NK-92 (cell line): ENCODE results near the gene SPATA46.

ENCODE experiments used
- DNase-seq: peaks from one replicate; lab custom pipeline; 2025; ENCODE audit not compliant: unreplicated experiment; lab: John Stamatoyannopoulos, UW

The SPATA46 gene

DNA sequence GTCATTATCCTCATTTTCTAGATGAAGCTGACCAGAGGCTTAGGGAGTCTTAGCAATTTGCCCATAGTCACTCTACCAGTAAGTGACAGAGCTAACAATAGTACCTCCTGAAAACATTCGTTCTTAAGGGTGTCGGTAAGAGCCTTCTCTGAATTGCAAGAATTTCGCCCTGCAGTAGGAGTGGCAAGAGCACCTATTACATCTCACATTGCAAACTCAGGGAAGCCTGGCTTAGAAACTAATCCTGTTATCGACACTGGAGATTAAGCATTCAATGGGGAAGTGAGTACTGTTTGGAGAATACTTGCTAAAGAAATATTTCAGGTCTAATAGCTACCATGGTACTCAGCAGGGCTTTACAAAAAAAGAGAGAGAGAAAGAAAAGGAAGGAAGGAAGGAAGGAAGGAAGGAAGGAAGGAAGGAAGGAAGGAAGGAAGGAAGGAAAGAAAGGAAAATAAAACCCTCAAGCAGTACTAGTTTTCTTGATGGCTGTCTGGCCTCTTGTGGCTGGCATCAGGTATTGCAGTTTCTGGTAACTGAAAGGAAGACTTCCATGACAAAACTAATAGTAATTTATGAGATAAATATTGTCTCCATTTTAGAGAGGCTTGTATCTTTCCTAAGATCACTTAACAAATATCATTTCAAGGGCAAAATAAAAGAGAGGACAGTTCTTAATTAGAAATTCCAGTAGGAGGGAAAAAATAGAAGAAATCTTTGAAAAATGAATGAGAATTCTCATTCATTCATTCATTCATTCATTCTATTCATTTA is 15.3 kb upstream of the SPATA46 start:
- no peak for DNase-seq

- no peak for DNase-seq
Measured at GRCh38 chr1:162390396-162391185, 13.9 kb upstream of the SPATA46 start.

DNA sequence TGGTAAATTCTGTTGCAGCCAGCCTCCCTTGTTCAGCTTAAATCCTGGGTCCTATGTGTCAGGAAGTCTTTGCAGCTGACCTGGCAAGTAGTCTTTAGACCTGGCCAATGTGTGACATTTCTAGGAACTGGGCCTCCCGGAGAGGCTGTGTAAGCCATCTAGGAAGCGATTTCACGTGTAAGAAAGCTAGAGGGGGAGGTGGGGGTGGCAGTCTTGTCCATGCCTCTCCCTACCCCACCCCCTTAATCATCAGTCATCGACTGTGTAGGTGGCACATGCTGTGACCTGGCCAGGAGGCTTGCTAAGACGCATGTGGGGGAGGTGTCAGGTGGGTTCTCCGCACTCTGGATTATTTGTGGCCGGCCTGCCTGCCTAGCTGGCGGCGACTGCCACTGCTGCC is 13.3 kb upstream of the SPATA46 start:
- no peak for DNase-seq

DNA sequence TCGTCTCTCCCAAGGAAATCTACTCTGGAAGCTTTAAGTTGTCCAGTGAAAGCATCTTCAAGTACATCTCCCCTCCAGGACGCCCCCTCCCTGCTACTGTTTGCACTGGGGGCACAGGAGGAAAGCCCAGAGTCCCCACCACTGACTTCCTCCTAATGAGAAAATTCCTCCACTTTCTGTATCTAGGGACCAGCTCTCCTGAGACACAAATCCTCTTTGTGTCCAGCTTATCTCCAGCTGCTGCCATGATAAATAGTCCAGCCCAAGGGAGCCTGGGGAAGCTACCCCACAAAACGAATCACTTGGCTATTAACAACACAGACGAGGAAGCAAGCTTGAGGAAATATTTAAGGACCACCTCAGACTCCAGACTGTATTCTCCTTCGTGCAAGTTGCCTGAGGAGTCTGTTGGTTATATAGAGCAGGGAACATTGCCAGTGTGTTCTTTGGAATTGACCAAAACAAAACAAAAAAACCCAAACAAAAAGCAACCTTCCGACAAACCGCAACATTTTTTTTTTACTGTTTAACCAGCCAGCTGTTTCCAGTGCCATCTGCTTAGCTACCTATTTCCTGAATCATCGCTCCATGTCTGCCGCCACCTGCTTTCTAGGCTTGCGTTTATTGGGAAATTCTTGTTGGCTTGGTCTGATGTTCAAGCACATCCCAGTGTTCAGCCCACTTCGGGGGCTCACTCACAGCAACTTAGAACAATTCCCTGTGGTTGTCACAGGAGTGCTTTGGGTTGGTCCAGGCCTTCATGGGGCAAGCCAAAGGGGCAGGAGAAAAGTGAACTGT is 12.6 kb upstream of the SPATA46 start:
- no peak for DNase-seq

- DNase-seq = no peak
Measured at GRCh38 chr1:162388615-162389014, 12.0 kb upstream of the SPATA46 start.

DNA sequence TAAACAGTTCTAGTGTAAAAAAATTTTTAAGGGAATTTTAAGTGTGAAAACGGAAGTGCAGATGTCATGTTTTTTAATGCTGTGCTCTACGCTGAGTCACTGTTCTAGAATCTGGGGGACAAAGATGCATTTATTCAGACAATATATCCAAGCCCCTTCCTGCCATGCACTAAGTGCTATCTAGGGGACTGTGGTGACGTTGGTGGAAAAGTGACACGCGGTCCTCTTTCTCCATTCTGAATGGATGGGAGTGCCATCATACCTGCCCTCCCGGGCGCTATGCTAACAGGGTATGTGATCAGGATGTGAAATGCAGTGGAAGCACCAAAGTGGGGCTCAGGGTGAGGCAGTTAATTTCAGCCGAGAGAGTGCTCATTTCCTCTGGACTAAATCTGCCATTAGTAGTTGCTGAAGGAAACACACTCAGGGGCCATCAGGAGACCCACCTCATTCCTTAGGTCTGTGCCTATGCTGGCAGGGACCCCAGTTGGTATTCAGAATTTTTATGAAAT is 11.5 kb upstream of the SPATA46 start:
- no peak for DNase-seq

DNA sequence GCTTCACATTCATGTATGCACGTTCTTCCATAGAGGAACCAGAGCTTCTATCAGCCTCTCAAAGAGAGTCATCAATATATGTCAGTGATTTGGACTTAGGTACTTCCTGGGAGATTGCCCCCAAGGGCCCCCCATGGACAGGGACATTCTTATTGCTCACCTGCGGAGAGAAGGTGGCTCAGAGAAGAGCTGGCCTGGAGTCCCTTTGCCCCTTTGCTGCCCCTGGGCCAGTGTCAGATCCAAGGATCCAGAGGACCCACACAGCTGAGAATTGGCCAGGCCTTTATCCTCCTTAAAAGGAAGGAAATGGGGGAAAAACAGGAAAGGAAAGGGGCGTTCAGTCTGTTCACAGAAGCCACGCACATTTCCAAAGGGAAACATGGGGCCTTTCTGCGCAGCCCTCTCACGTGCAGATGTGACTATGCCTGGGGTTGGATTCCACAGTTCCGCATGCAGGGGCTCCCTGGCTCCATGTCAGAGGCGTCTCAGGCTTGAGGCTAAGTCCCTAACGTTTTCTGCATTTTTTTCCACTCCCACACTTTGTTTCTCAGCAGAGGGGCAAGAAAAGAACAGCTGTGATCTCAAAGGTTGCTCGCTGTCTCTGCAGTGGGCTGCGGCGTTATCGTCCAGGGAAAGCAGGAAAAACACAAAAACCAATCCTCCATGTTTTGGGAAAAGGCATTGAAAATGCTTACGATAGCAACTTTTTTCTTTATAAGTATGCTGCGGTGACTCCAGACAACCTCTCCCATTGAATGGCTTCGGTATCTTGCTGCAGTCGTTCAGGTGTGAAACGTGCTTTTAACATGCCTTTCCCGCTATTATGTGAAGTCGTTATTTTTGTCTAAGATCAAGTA is 10.8 kb upstream of the SPATA46 start:
- no peak for DNase-seq

- DNase-seq = no peak
Measured at GRCh38 chr1:162386292-162387225, 9.9 kb upstream of the SPATA46 start.

DNA sequence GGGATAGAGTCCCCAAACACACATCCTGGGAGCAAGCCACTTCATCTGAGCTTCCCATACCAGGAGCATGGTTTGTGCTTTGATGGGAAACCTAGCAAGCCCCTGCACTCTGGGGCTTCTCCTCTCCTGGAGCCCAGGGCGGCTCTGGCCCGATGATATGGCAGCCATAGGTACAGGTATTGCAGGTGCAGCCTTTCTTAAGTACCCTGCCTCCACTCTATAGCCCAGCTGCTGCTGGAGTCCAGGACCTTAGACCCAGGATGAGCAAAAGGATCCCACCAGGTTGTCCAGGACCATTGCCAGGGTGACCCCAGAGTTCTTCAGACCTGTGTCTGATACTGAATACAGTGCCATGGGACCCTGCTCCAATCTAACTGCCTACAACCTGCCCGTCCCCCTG is 9.0 kb upstream of the SPATA46 start:
- no peak for DNase-seq

DNA sequence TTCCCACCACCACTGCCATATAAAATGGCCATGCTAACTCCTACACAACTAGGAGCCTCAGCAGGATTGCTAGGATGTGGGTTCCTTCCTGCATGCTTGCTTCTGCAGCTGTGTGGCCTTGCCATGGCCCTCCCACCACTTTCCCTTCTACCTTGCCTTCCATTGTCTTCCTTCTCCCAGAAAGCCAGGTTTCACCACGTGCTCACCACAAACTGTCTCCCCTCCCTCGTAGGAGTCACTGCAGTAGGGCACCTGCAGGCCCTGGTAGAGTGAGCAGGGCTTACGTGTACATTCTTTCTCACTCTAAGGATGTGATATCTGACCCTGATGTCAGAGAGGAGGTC is 8.6 kb upstream of the SPATA46 start:
- no peak for DNase-seq

DNA sequence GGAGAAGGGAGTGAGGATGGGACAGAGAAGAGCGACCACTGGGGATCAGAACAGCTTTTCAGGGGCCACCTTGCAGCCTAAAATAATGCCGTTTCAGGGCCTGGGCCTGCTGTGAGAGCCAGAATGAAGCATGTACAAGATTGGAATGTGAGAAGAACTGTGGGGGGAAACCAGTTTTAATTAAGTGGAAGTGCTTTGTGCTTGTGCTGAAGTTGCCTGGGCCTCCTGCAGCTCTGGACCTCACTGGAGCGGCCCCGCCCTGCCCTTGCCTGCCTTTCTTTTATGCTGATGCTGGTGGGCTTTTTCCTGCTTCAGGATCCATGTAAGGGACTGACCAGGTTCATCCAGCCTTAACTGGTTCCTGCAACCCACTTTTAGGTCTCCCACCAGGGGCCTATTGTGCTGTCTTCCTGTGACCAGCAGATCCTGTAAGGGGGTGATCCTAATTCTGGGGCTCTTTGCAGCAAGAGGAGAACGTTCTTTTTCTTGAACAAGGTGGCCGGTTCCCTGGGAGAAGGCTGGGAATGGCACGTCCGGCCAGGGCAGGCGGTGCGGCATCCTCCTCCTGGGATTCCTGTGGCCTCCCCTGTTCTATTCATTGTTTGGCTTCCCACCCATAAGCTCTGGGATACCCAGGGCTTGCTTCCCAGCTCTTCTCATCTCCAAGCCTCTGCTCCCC is 8.1 kb upstream of the SPATA46 start:
- DNase-seq = no peak

DNA sequence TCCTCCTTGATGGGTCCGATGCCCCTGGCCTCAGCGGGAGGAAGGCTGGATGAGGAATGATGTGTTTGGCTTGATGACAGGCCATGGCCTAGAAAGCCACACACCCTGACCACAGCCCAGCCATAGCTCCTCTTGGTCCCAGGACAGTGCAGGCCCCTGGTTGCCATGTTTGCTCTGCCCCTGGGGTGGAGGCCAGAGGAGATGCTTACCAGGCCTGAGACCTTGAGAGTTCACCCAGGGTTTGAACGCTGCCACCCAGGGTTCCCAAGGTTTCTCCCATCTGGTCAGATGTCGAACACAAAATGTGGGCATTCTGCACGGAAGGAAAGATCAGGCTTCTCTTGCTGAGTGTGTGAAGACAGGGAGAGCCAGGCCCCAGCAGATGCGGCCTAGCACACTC is 7.5 kb upstream of the SPATA46 start:
- no peak for DNase-seq

GRCh38 chr1:162383516-162383915 is 6.9 kb upstream of the SPATA46 start:
- no peak for DNase-seq

DNA sequence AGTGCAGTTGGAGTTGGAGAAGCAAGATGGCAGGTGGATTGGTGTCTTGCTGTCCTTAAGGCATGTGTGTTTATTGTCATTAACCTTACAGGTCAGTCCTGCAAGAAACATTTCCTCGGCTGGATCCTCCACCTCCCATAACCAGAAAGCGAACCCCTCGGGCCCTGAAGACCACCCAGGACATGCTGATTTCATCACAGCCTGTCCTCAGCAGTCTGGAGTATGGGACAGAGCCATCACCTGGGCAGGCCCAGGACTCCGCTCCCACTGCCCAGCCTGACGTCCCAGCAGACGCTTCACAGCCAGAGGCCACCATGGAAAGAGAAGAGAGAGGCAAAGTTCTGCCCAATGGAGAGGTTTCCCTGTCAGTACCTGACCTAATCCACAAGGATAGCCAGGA is 6.4 kb upstream of the SPATA46 start:
- no peak for DNase-seq

DNA sequence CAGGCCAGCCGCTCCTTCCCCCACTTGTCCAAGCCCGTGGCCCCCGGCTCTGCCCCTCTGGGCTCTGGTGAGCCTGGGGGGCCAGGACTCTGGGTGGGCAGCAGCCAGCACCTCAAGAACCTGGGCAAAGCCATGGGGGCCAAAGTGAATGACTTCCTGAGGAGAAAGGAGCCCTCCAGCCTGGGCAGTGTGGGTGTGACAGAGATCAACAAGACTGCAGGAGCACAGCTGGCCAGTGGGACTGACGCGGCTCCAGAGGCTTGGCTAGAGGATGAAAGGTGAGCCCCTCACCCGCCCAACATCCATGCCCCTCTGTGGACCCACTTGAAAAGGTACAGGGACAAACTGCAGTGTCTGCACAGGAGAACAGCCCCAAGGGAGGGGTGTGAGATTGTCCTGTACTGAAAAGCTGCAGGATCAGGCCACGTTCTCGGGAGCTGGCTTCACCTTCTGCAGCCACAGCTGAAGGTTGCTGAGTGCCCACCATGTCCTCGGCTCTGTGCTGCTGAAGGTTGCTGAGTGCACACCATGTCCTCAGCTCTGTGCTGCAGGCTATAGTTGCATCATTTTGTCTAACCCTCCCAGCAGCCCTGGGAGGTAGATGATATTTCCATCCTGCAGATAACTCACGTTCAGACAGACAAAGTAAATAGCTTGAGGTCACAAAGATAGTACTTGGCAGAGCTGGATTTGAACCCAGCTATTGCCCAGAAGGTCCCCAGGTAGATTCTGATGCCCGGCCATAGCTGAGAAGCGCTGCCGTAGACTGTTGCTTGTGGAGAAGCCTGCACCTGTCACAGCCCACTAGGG is 5.5 kb upstream of the SPATA46 start:
- DNase-seq = no peak

DNA sequence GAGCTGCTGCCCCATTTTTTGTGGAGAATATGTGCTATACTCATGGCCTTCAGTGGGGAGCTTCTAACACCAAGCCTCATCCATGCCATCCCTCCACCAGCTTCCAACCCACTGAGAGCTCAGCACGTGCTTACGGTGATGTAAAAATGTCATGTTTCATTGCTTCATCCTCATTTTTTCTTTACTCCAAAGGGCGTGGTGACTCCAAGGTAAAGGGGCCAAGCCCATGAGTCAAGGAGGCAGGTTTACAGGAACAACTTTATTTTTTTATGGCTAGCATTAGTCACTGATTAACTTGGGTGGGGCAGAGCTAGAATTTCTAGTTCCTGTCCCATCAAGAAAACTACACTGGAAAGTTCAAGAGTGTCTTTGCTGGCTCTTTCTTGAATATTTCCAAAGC is 4.7 kb upstream of the SPATA46 start, which contains the start of gene C1orf226:
TSS of gene C1orf226 (plus strand) at position 346 of the 400 bp plus-strand sequence. CDS start 174 bp downstream, outside the sequence.
- no peak for DNase-seq

DNA sequence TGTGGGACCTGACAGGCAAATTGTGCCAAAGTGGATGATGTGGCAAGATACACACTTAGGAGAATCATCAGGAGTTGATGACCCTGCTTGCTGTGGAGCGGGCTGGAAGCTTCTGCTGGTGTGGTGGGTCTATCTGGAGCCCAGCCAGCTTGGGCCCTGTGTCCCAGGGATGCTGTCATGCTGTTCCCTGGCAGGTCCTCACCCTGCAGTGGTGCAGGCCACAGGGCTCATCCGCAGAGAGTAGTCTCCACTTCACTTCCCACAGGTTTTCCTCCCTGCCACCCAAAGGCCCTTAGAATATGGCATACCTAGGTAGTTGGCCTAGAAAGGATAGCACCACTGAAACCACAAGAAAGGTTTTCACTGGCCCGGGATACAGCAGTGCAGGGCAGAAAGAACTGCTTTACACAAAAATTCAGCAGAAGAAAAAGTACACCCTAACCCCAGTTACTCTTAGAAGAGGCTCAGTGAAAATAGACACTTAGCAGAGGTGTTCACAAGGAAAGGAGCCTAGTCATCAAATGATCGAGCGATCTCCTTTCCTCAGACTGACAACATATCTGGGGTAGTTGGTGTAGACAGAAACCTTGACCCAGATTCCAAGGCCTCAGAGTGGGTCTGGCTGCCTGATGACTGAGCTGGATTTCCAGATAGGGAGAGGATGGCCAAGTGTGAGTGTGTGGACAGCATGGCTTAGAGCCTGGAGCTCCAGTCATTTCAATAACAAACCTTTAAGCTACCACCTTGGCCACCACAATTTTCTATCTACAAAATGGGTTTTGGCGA is 3.6 kb upstream of the SPATA46 start:
- no peak for DNase-seq
